ENCODE results near the gene MIPEP. TPM values are rescaled to one million over a fixed set of nuclear protein-coding genes. Genes with fewer than 3 reads are reported as not detected.
"Not testable (repeated sequence)": the region's sequence is repeated elsewhere in the genome, so short reads cannot be mapped to it uniquely, and the experiment has no call there.

MIPEP gene
- total RNA-seq, 1 experiment from 2014 or later = 10.2 TPM

DNA sequence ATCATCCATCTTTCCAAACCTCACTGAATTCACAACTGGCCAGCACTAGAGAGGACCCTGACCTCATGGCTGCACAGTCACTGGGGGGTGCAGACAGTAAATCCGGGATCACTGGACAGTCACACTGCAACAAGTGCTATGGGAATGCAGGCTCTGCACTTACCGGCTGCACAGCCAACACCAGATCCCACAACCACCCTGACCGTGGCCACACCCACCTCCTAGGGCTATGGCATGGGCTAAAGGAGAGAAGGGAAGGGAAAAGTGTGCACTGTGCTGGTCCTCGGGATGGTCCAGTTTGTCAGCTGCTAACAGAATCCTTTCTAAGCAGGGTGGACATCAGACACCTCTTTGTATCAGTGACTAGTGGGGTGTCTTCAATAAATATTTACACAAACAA, 118.2 kb downstream of the MIPEP start:
- Histone ChIP-seq H3K4me2 (ENCODE audit: low read depth, low read length, poor library complexity, severe bottlenecking) (no peak overlapping the region), H3K4me3 (ENCODE audit: low read length) (no peak overlapping the region), H3K9me3 (ENCODE audit: low read length) (no peaks in the 10 kb centered on the region), H3K27me3 (ENCODE audit: low read length) (no peaks in the 10 kb centered on the region), H3K4me1 (ENCODE audit: low read length) (peaks cover 7% of the 10 kb centered on the region; the same call in 1 of the 2 replicates), H3K27ac (ENCODE audit: low read length) (no peak overlapping the region), H4K20me1 (ENCODE audit: insufficient read depth, low read depth, low read length) (peaks cover 14% of the 10 kb centered on the region), H3K9ac (ENCODE audit: low read length) (no peak overlapping the region), H3K9me2 (replicated peaks; ENCODE audit: insufficient read depth, low read length) (no peaks in the 10 kb centered on the region), H3K79me2 (ENCODE audit: low read length) (no peaks in the 10 kb centered on the region), H2AFZ (ENCODE audit: low read length) (no peak overlapping the region), H3K36me3 (ENCODE audit: insufficient read depth, low read length) (no peaks in the 10 kb centered on the region)
- DNase-seq = no peak

DNA sequence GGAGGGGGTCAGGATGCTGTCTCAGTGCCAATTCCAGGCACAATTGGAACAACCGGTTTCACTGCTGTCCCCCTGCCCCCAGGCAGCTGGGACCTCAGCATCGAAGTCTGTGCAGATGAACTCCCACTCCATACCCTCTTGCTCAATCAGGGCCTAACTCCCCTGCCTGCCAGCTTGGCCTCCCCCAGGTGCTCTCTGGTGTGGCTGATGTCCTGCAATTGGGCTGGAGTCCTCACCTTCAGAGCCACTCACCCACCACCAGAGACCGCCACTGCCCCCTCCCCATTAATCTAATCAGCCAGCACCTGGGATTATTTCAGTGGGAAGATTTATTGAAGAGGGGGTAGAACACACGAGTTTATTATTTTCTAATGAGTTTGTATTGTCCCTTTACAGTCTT, 118.8 kb downstream of the MIPEP start:
- H4K20me1 ChIP-seq (ENCODE audit: insufficient read depth, low read depth, low read length) = peaks cover 14% of the 10 kb centered on the region
- peaks cover 7% of the 10 kb centered on the region; the same call in 1 of the 2 replicates for H3K4me1 ChIP-seq (ENCODE audit: low read length)
- no peak overlapping the region for H3K4me3 ChIP-seq (ENCODE audit: low read length)
- H3K9me2 ChIP-seq (replicated peaks; ENCODE audit: insufficient read depth, low read length) = no peaks in the 10 kb centered on the region
- H3K9ac ChIP-seq (ENCODE audit: low read length) = no peak overlapping the region
- H3K36me3 ChIP-seq (ENCODE audit: insufficient read depth, low read length) = no peaks in the 10 kb centered on the region
- no peak overlapping the region for H3K4me2 ChIP-seq (ENCODE audit: low read depth, low read length, poor library complexity, severe bottlenecking)
- H3K27me3 ChIP-seq (ENCODE audit: low read length) = no peaks in the 10 kb centered on the region
- no peak overlapping the region for H2AFZ ChIP-seq (ENCODE audit: low read length)
- no peaks in the 10 kb centered on the region for H3K79me2 ChIP-seq (ENCODE audit: low read length)
- H3K27ac ChIP-seq (ENCODE audit: low read length) = no peak overlapping the region
- no peak for DNase-seq
- H3K9me3 ChIP-seq (ENCODE audit: low read length) = no peaks in the 10 kb centered on the region

GRCh38 chr13:23769401-23769800, 119.8 kb downstream of the MIPEP start:
- Histone ChIP-seq H3K4me2 (ENCODE audit: low read depth, low read length, poor library complexity, severe bottlenecking) (no peak overlapping the region), H3K79me2 (ENCODE audit: low read length) (no peaks in the 10 kb centered on the region), H3K9me2 (replicated peaks; ENCODE audit: insufficient read depth, low read length) (no peaks in the 10 kb centered on the region), H3K27ac (ENCODE audit: low read length) (no peak overlapping the region), H3K9ac (ENCODE audit: low read length) (no peak overlapping the region), H2AFZ (ENCODE audit: low read length) (no peak overlapping the region), H3K27me3 (ENCODE audit: low read length) (no peaks in the 10 kb centered on the region), H3K4me1 (ENCODE audit: low read length) (peaks cover 7% of the 10 kb centered on the region; the same call in 1 of the 2 replicates), H3K4me3 (ENCODE audit: low read length) (no peak overlapping the region), H4K20me1 (ENCODE audit: insufficient read depth, low read depth, low read length) (peaks cover 11% of the 10 kb centered on the region), H3K9me3 (ENCODE audit: low read length) (no peaks in the 10 kb centered on the region), H3K36me3 (ENCODE audit: insufficient read depth, low read length) (no peaks in the 10 kb centered on the region)
- DNase-seq = no peak

DNA sequence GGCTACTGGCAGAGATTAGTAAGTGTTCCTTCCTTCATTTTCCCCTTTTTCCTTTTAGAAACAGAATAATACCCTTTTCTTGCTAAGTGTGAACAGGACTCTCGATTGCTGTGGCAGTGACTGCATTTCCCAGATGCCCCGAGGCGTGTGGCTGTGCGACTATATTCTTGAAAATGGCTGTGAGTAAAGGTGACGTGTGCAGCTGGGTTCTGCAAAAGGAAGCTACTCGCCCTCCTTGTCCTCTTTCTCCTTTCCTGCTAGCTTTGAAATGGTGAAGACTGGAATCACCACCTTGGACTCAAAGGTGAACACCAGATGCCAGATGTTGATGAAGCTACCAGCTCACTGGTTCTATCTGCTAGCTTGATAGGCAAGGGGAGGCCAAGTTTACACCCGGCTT, 121.4 kb downstream of the MIPEP start:
- Histone ChIP-seq H2AFZ (ENCODE audit: low read length) (no peak overlapping the region), H4K20me1 (ENCODE audit: insufficient read depth, low read depth, low read length) (peaks cover 11% of the 10 kb centered on the region), H3K4me2 (ENCODE audit: low read depth, low read length, poor library complexity, severe bottlenecking) (no peak overlapping the region), H3K36me3 (ENCODE audit: insufficient read depth, low read length) (no peaks in the 10 kb centered on the region), H3K27me3 (ENCODE audit: low read length) (no peaks in the 10 kb centered on the region), H3K4me1 (ENCODE audit: low read length) (no peaks in the 10 kb centered on the region), H3K4me3 (ENCODE audit: low read length) (no peak overlapping the region), H3K9me2 (replicated peaks; ENCODE audit: insufficient read depth, low read length) (no peaks in the 10 kb centered on the region), H3K9ac (ENCODE audit: low read length) (no peak overlapping the region), H3K79me2 (ENCODE audit: low read length) (no peaks in the 10 kb centered on the region), H3K9me3 (ENCODE audit: low read length) (no peaks in the 10 kb centered on the region), H3K27ac (ENCODE audit: low read length) (no peak overlapping the region)
- DNase-seq = no peak

DNA sequence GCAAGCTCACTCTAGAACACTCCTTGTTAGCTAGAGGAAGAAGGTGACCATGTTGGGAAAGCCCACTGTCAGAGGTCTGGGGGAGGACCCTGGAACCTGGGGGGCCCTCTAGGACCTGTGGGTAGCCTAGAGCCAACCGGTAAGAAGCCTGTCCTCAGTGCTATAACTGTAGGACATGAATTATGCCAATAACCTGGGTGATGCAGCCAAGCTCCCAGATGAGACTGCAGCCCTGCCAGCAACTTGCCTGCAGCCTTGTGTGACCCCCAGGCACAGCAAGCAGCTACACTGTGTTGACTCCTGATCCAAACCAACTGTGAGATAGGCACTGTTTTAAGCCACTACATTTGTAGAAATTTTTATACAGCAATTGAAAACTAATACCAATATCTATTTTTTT, 122.3 kb downstream of the MIPEP start:
- Histone ChIP-seq H3K27ac (ENCODE audit: low read length) (no peak overlapping the region), H3K79me2 (ENCODE audit: low read length) (no peaks in the 10 kb centered on the region), H3K36me3 (ENCODE audit: insufficient read depth, low read length) (no peaks in the 10 kb centered on the region), H3K4me2 (ENCODE audit: low read depth, low read length, poor library complexity, severe bottlenecking) (no peak overlapping the region), H2AFZ (ENCODE audit: low read length) (no peak overlapping the region), H3K9ac (ENCODE audit: low read length) (no peak overlapping the region), H3K9me2 (replicated peaks; ENCODE audit: insufficient read depth, low read length) (no peaks in the 10 kb centered on the region), H3K4me3 (ENCODE audit: low read length) (no peak overlapping the region), H4K20me1 (ENCODE audit: insufficient read depth, low read depth, low read length) (peaks cover 11% of the 10 kb centered on the region), H3K27me3 (ENCODE audit: low read length) (no peaks in the 10 kb centered on the region), H3K9me3 (ENCODE audit: low read length) (no peaks in the 10 kb centered on the region), H3K4me1 (ENCODE audit: low read length) (no peaks in the 10 kb centered on the region)
- no peak for DNase-seq

DNA sequence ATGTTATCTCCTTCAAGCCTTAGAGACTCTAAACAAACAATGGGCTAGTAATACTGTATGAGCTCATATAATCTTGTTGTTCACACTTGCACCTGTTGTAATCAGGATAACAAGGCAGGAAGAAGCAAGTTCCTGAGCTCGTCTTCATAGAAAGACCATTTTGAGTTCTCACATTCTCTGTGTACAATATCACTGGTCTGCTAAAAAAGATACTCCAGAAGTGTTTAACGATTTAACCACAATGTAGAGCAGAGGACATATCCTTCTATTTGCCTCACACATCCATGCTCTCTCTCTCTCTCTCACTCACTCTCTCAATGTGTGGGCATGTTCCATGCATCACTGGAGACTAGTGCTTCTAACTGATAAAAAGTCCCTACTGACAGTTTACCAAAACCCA, 122.9 kb downstream of the MIPEP start:
- no peak overlapping the region for H2AFZ ChIP-seq (ENCODE audit: low read length)
- DNase-seq = no peak

GRCh38 chr13:23765531-23765930, 123.7 kb downstream of the MIPEP start:
- no peak for DNase-seq
- Histone ChIP-seq H3K4me2 (ENCODE audit: low read depth, low read length, poor library complexity, severe bottlenecking) (no peak overlapping the region), H3K27ac (ENCODE audit: low read length) (no peak overlapping the region), H3K9ac (ENCODE audit: low read length) (no peak overlapping the region), H3K9me2 (replicated peaks; ENCODE audit: insufficient read depth, low read length) (no peaks in the 10 kb centered on the region), H4K20me1 (ENCODE audit: insufficient read depth, low read depth, low read length) (peaks cover 4% of the 10 kb centered on the region; the same call in 1 of the 2 replicates), H3K4me1 (ENCODE audit: low read length) (no peaks in the 10 kb centered on the region), H2AFZ (ENCODE audit: low read length) (no peak overlapping the region), H3K27me3 (ENCODE audit: low read length) (no peaks in the 10 kb centered on the region), H3K9me3 (ENCODE audit: low read length) (no peaks in the 10 kb centered on the region), H3K79me2 (ENCODE audit: low read length) (no peaks in the 10 kb centered on the region), H3K4me3 (ENCODE audit: low read length) (no peak overlapping the region), H3K36me3 (ENCODE audit: insufficient read depth, low read length) (no peaks in the 10 kb centered on the region)

More for the DNA sequence above, 122.9 kb downstream of the MIPEP start:
- Histone ChIP-seq H4K20me1 (ENCODE audit: insufficient read depth, low read depth, low read length) (peaks cover 11% of the 10 kb centered on the region; the same call in 1 of the 2 replicates), H3K9ac (ENCODE audit: low read length) (no peak overlapping the region), H3K9me2 (replicated peaks; ENCODE audit: insufficient read depth, low read length) (no peaks in the 10 kb centered on the region), H3K9me3 (ENCODE audit: low read length) (no peaks in the 10 kb centered on the region), H3K27me3 (ENCODE audit: low read length) (no peaks in the 10 kb centered on the region), H3K4me3 (ENCODE audit: low read length) (no peak overlapping the region), H3K4me1 (ENCODE audit: low read length) (no peaks in the 10 kb centered on the region), H3K36me3 (ENCODE audit: insufficient read depth, low read length) (no peaks in the 10 kb centered on the region), H3K79me2 (ENCODE audit: low read length) (no peaks in the 10 kb centered on the region), H3K27ac (ENCODE audit: low read length) (no peak overlapping the region), H3K4me2 (ENCODE audit: low read depth, low read length, poor library complexity, severe bottlenecking) (no peak overlapping the region)

DNA sequence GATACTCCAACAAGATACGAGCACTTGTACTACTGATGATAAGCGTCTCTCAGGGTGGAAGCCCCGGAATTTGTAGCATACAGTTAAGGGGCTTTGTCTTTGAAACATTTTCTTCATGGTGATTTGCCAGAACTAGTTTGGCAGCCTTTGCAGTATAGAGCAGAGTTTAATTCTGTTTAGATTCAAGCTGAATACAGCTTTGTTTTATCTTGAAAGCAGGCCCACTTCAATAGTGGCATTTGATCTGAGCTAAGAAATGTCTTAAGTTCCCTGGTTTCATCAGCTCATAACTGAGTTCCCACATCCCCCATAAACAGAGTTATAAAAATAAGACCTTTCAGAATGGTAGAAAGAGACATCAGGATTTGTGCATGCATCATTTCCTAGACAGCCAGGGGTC, 125.9 kb downstream of the MIPEP start:
- no peak overlapping the region for H3K27ac ChIP-seq (ENCODE audit: low read length)
- H4K20me1 ChIP-seq (ENCODE audit: insufficient read depth, low read depth, low read length) = peaks cover 4% of the 10 kb centered on the region; the same call in 1 of the 2 replicates
- H3K9ac ChIP-seq (ENCODE audit: low read length) = no peak overlapping the region
- H3K36me3 ChIP-seq (ENCODE audit: insufficient read depth, low read length) = no peaks in the 10 kb centered on the region
- DNase-seq = no peak
- H3K9me3 ChIP-seq (ENCODE audit: low read length) = no peaks in the 10 kb centered on the region
- H2AFZ ChIP-seq (ENCODE audit: low read length) = no peak overlapping the region
- no peak overlapping the region for H3K4me3 ChIP-seq (ENCODE audit: low read length)
- no peaks in the 10 kb centered on the region for H3K27me3 ChIP-seq (ENCODE audit: low read length)
- no peaks in the 10 kb centered on the region for H3K9me2 ChIP-seq (replicated peaks; ENCODE audit: insufficient read depth, low read length)
- H3K4me2 ChIP-seq (ENCODE audit: low read depth, low read length, poor library complexity, severe bottlenecking) = no peak overlapping the region
- no peaks in the 10 kb centered on the region for H3K4me1 ChIP-seq (ENCODE audit: low read length)
- H3K79me2 ChIP-seq (ENCODE audit: low read length) = no peaks in the 10 kb centered on the region

GRCh38 chr13:23761760-23762159, 127.4 kb downstream of the MIPEP start:
- H4K20me1 ChIP-seq (ENCODE audit: insufficient read depth, low read depth, low read length); H3K9me3 ChIP-seq (ENCODE audit: low read length); H2AFZ ChIP-seq (ENCODE audit: low read length); H3K79me2 ChIP-seq (ENCODE audit: low read length); H3K9ac ChIP-seq (ENCODE audit: low read length); H3K4me2 ChIP-seq (ENCODE audit: low read depth, low read length, poor library complexity, severe bottlenecking); DNase-seq; H3K27ac ChIP-seq (ENCODE audit: low read length); H3K9me2 ChIP-seq (replicated peaks; ENCODE audit: insufficient read depth, low read length); H3K36me3 ChIP-seq (ENCODE audit: insufficient read depth, low read length); H3K4me1 ChIP-seq (ENCODE audit: low read length); H3K27me3 ChIP-seq (ENCODE audit: low read length); H3K4me3 ChIP-seq (ENCODE audit: low read length): not testable (repeated sequence)
